T-helper 2 cell treated with Interferon-gamma antibody and Interleukin-4, amounts not matched to agents 5 μg/mL and 100 μg/mL, for 36 hours (primary cell): ENCODE measurements around the gene IQSEC3.

Source experiments
- DNase-seq: peaks from one replicate; pipeline ENCODE4 v3.0.0; 2021; ENCODE audit warnings: low spot score
- H3K27ac Mint-ChIP-seq: one replicate; pipeline ENCODE4 v1.8.0; 2021; ENCODE audit warnings: mild to moderate bottlenecking, mixed read lengths
- H3K27me3 Mint-ChIP-seq: one replicate; pipeline ENCODE4 v1.8.0; 2021; ENCODE audit warnings: low read depth, mixed read lengths
- H3K36me3 Mint-ChIP-seq: one replicate; pipeline ENCODE4 v1.8.0; 2021; ENCODE audit warnings: low read depth, mixed read lengths
- H3K4me1 Mint-ChIP-seq: one replicate; pipeline ENCODE4 v1.8.0; 2021; ENCODE audit warnings: low read depth, mixed read lengths
- H3K4me3 Mint-ChIP-seq: one replicate; pipeline ENCODE4 v1.8.0; 2022; ENCODE audit warnings: mild to moderate bottlenecking, moderate library complexity, mixed read lengths
- H3K9me3 Mint-ChIP-seq: one replicate; pipeline ENCODE4 v1.8.0; 2021; ENCODE audit warnings: mixed read lengths

The IQSEC3 gene

DNA sequence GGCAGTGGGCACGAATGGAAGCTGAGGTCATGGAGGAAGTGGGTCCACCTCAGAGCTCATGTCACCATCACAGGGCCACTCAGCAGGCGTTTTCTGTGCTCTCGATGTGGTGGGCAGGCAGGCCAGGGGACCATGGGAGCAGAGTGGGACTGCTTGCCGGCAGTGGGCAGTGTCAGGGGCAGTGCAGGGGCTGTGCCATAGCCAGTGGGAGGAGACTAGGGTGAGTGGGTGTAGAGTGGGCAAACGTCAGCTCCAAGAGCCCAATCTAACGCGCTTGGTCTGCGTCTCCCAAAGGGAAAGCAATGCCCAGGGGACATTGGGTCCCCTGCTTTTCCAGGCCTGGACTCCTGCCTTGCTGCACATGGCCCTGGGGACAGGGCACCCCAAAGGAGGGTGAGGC, 89.1 kb downstream of the IQSEC3 start:
- Mint-ChIP-seq H3K4me3 (no peak overlapping the region), H3K27me3 (no peaks in the 10 kb centered on the region), H3K27ac (no peak overlapping the region), H3K36me3 (no peaks in the 10 kb centered on the region), H3K9me3 (no peaks in the 10 kb centered on the region), H3K4me1 (no peaks in the 10 kb centered on the region)
- DNase-seq, result no peak

GRCh38 chr12:156945-157344, 90.4 kb downstream of the IQSEC3 start:
- no peaks in the 10 kb centered on the region for H3K9me3 Mint-ChIP-seq
- DNase-seq, result no peak
- no peaks in the 10 kb centered on the region for H3K4me1 Mint-ChIP-seq
- H3K36me3 Mint-ChIP-seq, result no peaks in the 10 kb centered on the region
- H3K4me3 Mint-ChIP-seq, result no peak overlapping the region
- no peak overlapping the region for H3K27ac Mint-ChIP-seq
- H3K27me3 Mint-ChIP-seq, result no peaks in the 10 kb centered on the region

- H3K4me1 Mint-ChIP-seq, result no peaks in the 10 kb centered on the region
- no peak for DNase-seq
- H3K4me3 Mint-ChIP-seq, result no peak overlapping the region
- H3K27me3 Mint-ChIP-seq, result no peaks in the 10 kb centered on the region
- no peaks in the 10 kb centered on the region for H3K36me3 Mint-ChIP-seq
- no peaks in the 10 kb centered on the region for H3K9me3 Mint-ChIP-seq
- no peak overlapping the region for H3K27ac Mint-ChIP-seq
Measured at GRCh38 chr12:157644-158043, 91.1 kb downstream of the IQSEC3 start.

DNA sequence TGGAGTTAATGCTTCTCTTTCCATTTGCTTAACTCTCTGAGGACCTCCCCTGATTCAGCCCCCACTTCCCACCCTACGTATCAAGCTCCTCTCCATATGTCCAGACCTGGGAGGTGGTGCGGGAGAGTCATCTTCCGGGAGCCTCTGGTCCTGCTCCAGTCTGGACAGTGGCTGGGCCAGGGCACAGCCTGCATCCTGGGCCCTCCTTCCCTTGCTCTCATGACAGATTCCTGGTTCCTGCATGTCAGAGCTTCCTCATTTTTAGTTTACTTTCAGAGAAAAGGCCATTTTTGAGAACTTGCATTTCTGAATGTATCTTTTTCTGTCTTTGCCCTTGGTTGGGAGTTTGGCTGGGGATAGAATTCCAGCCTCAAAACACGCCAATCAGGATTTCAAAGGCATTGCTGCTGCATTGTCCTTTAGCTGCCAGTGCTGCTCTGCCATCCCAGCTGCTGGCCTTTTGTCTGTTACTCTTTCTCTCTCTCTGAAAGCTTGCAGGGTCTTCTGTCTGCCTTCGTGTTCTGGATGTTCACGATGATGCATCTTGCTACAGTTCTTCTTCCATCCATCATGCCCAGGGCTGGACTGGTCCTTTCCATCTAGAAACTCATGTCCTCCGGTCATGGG, 92.7 kb downstream of the IQSEC3 start:
- Mint-ChIP-seq H3K4me3 (no peak overlapping the region), H3K27ac (no peak overlapping the region), H3K36me3 (no peaks in the 10 kb centered on the region), H3K27me3 (no peaks in the 10 kb centered on the region), H3K9me3 (no peaks in the 10 kb centered on the region), H3K4me1 (no peaks in the 10 kb centered on the region)
- DNase-seq, result no peak

- DNase-seq, result no peak
- H3K4me3 Mint-ChIP-seq, result no peak overlapping the region
- H3K4me1 Mint-ChIP-seq, result no peaks in the 10 kb centered on the region
- H3K9me3 Mint-ChIP-seq, result no peaks in the 10 kb centered on the region
- H3K36me3 Mint-ChIP-seq, result no peaks in the 10 kb centered on the region
- no peaks in the 10 kb centered on the region for H3K27me3 Mint-ChIP-seq
- H3K27ac Mint-ChIP-seq, result no peak overlapping the region
Measured at GRCh38 chr12:160858-161257, 94.3 kb downstream of the IQSEC3 start.

DNA sequence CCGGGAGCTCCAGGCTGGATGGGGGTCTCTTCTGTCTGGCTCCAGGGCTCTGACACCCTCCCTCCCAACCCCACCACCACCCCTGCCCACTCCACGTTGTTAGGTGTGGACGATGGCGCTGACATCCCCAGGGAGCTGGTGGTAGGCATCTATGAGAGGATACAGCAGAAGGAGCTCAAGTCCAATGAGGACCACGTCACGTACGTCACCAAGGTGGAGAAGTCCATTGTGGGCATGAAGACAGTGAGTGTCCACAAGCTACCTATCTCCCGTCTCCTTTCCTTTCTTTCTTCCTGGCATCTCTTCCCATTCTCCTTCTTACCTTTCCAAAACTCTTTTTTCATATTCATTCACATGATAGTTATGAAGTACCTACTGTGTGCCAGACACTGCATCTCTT, 95.3 kb downstream of the IQSEC3 start:
- H3K4me1 Mint-ChIP-seq, result no peaks in the 10 kb centered on the region
- H3K4me3 Mint-ChIP-seq, result no peak overlapping the region

GRCh38 chr12:162467-163307, 96.1 kb downstream of the IQSEC3 start:
- Mint-ChIP-seq H3K9me3 (no peaks in the 10 kb centered on the region), H3K27ac (no peak overlapping the region), H3K36me3 (no peaks in the 10 kb centered on the region), H3K4me1 (no peaks in the 10 kb centered on the region), H3K4me3 (no peak overlapping the region), H3K27me3 (peaks cover 4% of the 10 kb centered on the region)
- no peak for DNase-seq

More for the DNA sequence above, 95.3 kb downstream of the IQSEC3 start:
- no peaks in the 10 kb centered on the region for H3K9me3 Mint-ChIP-seq
- H3K27ac Mint-ChIP-seq, result no peak overlapping the region
- no peaks in the 10 kb centered on the region for H3K36me3 Mint-ChIP-seq
- no peaks in the 10 kb centered on the region for H3K27me3 Mint-ChIP-seq
- no peak for DNase-seq

GRCh38 chr12:163406-163986, 96.9 kb downstream of the IQSEC3 start:
- H3K9me3 Mint-ChIP-seq, result no peaks in the 10 kb centered on the region
- no peak overlapping the region for H3K4me3 Mint-ChIP-seq
- H3K4me1 Mint-ChIP-seq, result peaks cover 1% of the 10 kb centered on the region
- H3K27ac Mint-ChIP-seq, result no peak overlapping the region
- peaks cover 4% of the 10 kb centered on the region for H3K27me3 Mint-ChIP-seq
- no peaks in the 10 kb centered on the region for H3K36me3 Mint-ChIP-seq
- no peak for DNase-seq

GRCh38 chr12:164207-164606, 97.6 kb downstream of the IQSEC3 start:
- no peak overlapping the region for H3K4me3 Mint-ChIP-seq
- no peak overlapping the region for H3K27ac Mint-ChIP-seq
- no peaks in the 10 kb centered on the region for H3K9me3 Mint-ChIP-seq
- no peaks in the 10 kb centered on the region for H3K36me3 Mint-ChIP-seq
- DNase-seq, result no peak
- H3K27me3 Mint-ChIP-seq, result peaks cover 4% of the 10 kb centered on the region
- H3K4me1 Mint-ChIP-seq, result peaks cover 5% of the 10 kb centered on the region

- no peak overlapping the region for H3K27ac Mint-ChIP-seq
Measured at GRCh38 chr12:165862-166368, 99.3 kb downstream of the IQSEC3 start.

GRCh38 chr12:166425-167075, 100.0 kb downstream of the IQSEC3 start:
- Mint-ChIP-seq H3K4me3 (no peak overlapping the region), H3K4me1 (peaks cover 9% of the 10 kb centered on the region), H3K36me3 (no peaks in the 10 kb centered on the region), H3K27ac (no peak overlapping the region), H3K27me3 (peaks cover 7% of the 10 kb centered on the region), H3K9me3 (no peaks in the 10 kb centered on the region)
- DNase-seq, result no peak

More at GRCh38 chr12:165862-166368, 99.3 kb downstream of the IQSEC3 start:
- no peaks in the 10 kb centered on the region for H3K36me3 Mint-ChIP-seq
- H3K4me3 Mint-ChIP-seq, result no peak overlapping the region
- peaks cover 9% of the 10 kb centered on the region for H3K4me1 Mint-ChIP-seq
- no peak for DNase-seq
- no peaks in the 10 kb centered on the region for H3K9me3 Mint-ChIP-seq
- peaks cover 7% of the 10 kb centered on the region for H3K27me3 Mint-ChIP-seq

DNA sequence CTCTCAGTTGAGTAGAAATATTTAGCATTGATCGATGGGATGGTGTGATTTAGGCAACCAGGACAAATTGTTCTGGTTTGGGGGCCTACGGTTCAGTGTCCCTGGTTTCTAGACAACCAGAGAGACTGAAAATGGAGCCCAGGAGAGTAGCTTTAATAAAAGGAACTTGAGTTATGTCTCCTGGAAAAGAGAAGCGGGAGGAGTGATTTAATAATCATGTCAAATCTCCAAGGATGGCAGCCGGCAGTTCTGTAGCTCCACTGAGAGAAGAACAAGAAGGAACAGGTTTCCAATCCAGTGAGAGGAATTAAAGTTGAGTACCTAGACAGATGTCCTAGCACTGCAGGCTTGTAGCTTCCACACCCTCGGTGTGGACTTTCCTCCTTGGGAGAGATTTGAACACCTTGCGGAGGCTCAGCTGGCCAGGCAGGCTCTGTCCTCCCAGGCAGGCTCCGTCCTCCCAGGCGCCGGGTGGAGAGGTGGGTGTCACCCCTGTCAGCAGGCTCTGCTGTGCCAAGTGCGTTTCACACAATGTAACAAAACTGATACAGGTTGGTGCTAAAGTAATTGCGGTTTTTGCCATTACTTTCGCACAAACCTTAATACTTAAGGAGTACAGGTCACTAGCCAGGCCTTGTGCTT, 101.5 kb downstream of the IQSEC3 start:
- Mint-ChIP-seq H3K27me3 (peaks cover 7% of the 10 kb centered on the region), H3K36me3 (no peaks in the 10 kb centered on the region), H3K27ac (no peak overlapping the region), H3K9me3 (no peaks in the 10 kb centered on the region), H3K4me3 (no peak overlapping the region), H3K4me1 (peaks cover 9% of the 10 kb centered on the region)
- no peak for DNase-seq

GRCh38 chr12:168763-169525, 102.4 kb downstream of the IQSEC3 start:
- Mint-ChIP-seq H3K4me1 (peaks cover 9% of the 10 kb centered on the region), H3K27me3 (peaks cover 7% of the 10 kb centered on the region), H3K27ac (no peak overlapping the region), H3K9me3 (no peaks in the 10 kb centered on the region), H3K4me3 (no peak overlapping the region), H3K36me3 (no peaks in the 10 kb centered on the region)
- DNase-seq, result no peak
